ENCODE data around the gene PLEK2. TPM values are rescaled to one million over a fixed set of nuclear protein-coding genes. Genes with fewer than 3 reads are reported as not detected.
A peak's percentile ranks its signal among the peaks of the same experiment; 100 is the strongest.
"Not testable (repeated sequence)": the region's sequence is repeated elsewhere in the genome, so short reads cannot be mapped to it uniquely, and the experiment has no call there.

Gene PLEK2
- total RNA-seq, 6 donors from 2014 or later = 3.5 to 4.4 (median 3.8) TPM; not detected in 1

DNA sequence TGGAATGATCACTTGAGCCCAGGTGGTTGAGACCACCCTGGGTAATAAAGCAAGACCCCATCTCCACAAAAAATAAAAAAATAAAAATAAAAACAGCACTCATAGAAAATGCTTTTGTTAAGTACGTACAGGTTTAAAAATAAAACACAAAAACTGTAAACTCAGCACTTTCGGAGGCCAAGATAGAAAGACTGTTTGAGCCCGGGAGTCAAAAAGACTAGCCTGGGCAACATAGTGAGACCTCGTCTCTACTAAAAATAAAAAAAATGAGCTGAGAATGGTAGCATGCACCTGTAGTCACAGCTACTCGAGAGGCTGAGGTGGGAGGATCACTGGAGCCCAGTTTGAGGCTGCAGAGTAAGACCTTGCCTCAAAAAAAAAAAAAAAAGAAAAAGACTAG lies 59.9 kb downstream of the PLEK2 start:
- no peaks in the 10 kb centered on the region for H3K9me3 ChIP-seq
- 90 to 94% methylated on average over 5 of the region's 5 CpGs for WGBS, 2 donors
- ATAC-seq (ENCODE audit: low FRiP score in 2 of 2) (no peak), DNase-seq (no peak)
- peaks cover 31 to 61% (median 39%) of the 10 kb centered on the region in 4 donors for H3K36me3 ChIP-seq
- peaks cover 0 to 11% (median 4%) of the 10 kb centered on the region in 4 donors for H3K4me1 ChIP-seq
- H3K27ac ChIP-seq = no peak overlapping the region
- H3K4me3 ChIP-seq = no peak overlapping the region
- TF ChIP-seq POLR2AphosphoS5 (IDR thresholded peaks at IDR 0.05) = no peak
- no peak for TF ChIP-seq EP300 (IDR thresholded peaks at IDR 0.05)
- TF ChIP-seq, protein P1, sequence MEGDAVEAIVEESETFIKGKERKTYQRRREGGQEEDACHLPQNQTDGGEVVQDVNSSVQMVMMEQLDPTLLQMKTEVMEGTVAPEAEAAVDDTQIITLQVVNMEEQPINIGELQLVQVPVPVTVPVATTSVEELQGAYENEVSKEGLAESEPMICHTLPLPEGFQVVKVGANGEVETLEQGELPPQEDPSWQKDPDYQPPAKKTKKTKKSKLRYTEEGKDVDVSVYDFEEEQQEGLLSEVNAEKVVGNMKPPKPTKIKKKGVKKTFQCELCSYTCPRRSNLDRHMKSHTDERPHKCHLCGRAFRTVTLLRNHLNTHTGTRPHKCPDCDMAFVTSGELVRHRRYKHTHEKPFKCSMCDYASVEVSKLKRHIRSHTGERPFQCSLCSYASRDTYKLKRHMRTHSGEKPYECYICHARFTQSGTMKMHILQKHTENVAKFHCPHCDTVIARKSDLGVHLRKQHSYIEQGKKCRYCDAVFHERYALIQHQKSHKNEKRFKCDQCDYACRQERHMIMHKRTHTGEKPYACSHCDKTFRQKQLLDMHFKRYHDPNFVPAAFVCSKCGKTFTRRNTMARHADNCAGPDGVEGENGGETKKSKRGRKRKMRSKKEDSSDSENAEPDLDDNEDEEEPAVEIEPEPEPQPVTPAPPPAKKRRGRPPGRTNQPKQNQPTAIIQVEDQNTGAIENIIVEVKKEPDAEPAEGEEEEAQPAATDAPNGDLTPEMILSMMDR (IDR thresholded peaks at IDR 0.05) = no peak
- TF ChIP-seq POLR2A (IDR thresholded peaks at IDR 0.05) = no peak
- H3K27me3 ChIP-seq = no peaks in the 10 kb centered on the region

DNA sequence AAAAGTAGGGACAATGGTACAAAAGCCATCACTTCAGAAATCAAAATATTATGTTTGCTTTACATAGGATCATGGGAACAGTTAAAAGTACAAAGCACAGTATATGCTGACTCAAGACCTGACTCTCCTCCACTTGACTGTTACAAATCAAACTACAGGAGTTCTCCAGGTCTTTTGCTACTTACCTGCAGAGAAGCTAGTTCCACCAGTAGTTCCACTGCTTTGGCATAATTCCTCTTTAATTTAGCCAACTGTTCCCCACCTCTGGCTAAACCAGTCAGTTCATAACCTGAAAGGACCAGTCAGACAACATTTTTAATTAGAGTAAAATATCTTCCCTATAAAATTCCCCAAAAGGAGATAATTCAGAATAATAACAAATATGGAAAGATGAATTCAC lies 66.4 kb downstream of the PLEK2 start:
- Histone ChIP-seq H3K4me3 (no peak overlapping the region), H3K4me1 (no peaks in the 10 kb centered on the region), H3K36me3 (peaks cover 47 to 94% (median 71%) of the 10 kb centered on the region in 4 donors), H3K9me3 (no peaks in the 10 kb centered on the region), H3K27me3 (no peaks in the 10 kb centered on the region), H3K27ac (no peak overlapping the region)
- TF ChIP-seq POLR2AphosphoS5 (IDR thresholded peaks at IDR 0.05) (no peak), POLR2A (IDR thresholded peaks at IDR 0.05) (no peak), EP300 (IDR thresholded peaks at IDR 0.05) (no peak)
- TF ChIP-seq, protein P1 (IDR thresholded peaks at IDR 0.05) = no peak
- DNase-seq (no peak), ATAC-seq (ENCODE audit: low FRiP score in 2 of 2) (no peak)

DNA sequence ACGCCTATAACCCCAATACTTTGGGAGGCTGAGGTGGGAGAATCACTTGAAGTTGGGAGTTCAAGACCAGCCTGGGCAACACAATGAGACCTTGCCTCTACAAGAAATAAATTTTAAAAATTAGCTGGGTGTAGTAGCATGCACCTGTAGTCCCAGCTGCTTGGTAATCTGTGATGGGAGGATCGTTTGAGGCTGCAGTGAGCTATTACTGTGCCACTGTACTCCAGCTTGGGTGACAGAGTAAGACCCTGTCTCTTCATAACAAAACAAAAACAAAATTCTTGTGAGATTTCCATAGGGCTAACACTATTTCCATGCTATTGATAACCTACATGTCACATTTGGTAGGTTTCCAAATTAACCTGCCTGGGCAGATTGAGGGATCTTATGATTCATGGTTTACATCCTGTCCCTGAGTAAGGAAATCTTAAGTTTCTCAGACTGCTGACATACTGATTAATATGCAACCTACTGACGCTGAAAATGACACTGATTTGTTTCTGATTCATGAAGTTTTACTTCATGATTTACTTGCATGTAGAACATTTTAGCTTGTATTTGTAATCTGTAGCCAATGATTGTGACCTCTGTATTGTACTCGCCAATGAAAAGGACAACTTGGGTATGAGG lies 68.2 kb downstream of the PLEK2 start:
- no peaks in the 10 kb centered on the region for H3K27me3 ChIP-seq
- no peak for DNase-seq
- no peaks in the 10 kb centered on the region for H3K4me1 ChIP-seq
- no peak overlapping the region for H3K4me3 ChIP-seq
- peaks cover 40 to 94% (median 71%) of the 10 kb centered on the region in 4 donors for H3K36me3 ChIP-seq
- no peak overlapping the region for H3K27ac ChIP-seq
- TF ChIP-seq POLR2AphosphoS5 (IDR thresholded peaks at IDR 0.05) (no peak), POLR2A (IDR thresholded peaks at IDR 0.05) (no peak)
- ATAC-seq (ENCODE audit: low FRiP score in 2 of 2) = no peak
- 90 to 95% methylated on average over 4 of the region's 4 CpGs for WGBS, 2 donors
- no peaks in the 10 kb centered on the region for H3K9me3 ChIP-seq

DNA sequence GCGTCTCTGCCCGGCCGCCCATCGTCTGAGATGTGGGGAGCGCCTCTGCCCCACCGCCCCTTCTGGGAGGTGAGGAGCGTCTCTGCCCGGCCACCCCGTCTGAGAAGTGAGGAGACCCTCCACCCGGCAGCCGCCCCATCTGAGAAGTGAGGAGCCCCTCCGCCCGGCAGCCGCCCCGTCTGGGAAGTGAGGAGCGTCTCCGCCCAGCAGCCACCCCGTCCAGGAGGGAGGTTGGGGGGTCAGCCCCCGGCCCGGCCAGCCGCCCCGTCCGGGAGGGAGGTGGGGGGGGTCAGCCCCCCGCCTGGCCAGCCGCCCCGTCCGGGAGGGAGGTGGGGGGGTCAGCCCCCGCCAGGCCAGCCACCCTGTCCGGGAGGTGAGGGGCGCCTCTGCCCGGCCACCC lies 70.7 kb downstream of the PLEK2 start:
- not testable (repeated sequence) for H3K4me1 ChIP-seq; H3K27ac ChIP-seq; ATAC-seq (ENCODE audit: low FRiP score in 2 of 2); H3K27me3 ChIP-seq; H3K4me3 ChIP-seq; H3K9me3 ChIP-seq
- DNase-seq = peak in 1 of 2 donors; percentile 70
- 98 to 100% methylated on average over 1 to 9 of the region's 31 CpGs for WGBS, 2 donors
- H3K36me3 ChIP-seq = peaks cover 45 to 94% (median 70%) of the 10 kb centered on the region in 4 donors

Small RNA genes within 50 kb of the gene (small RNA-seq; reads per million reads assigned to genes)
- 0 reads per million in 4 donors for gene MIR5694
- gene RF00019 = 0 reads per million in 4 donors

Other genes starting within 250 kb of the PLEK2 start
- under 1 TPM in 2 of 6 donors, not detected in 4; 0.34 to 0.49 TPM for gene GARIN2, start 222.7 kb downstream of the PLEK2 start, total RNA-seq
- gene PALS1, start 170.7 kb downstream of the PLEK2 start, total RNA-seq = 10 to 100 TPM; 12.3 to 66.3 (median 35.1) TPM
- 100 to 1,000 TPM in 1 of 6 donors, 10 to 100 TPM in 5; 57.6 to 145 (median 79.7) TPM for gene ATP6V1D, start 52.4 kb downstream of the PLEK2 start, total RNA-seq
- 10 to 100 TPM; 10.3 to 88.2 (median 66.4) TPM for gene EIF2S1, start 51.8 kb downstream of the PLEK2 start, total RNA-seq
- gene TMEM229B, start 76.6 kb upstream of the PLEK2 start, total RNA-seq = 1 to 10 TPM; 2.1 to 8.5 (median 5.4) TPM
- 10 to 100 TPM in 2 of 6 donors, 1 to 10 TPM in 3, under 1 TPM in 1; 0.46 to 25.1 (median 4.4) TPM for gene PLEKHH1, start 121.1 kb upstream of the PLEK2 start, total RNA-seq
- gene PIGH, start 188.1 kb upstream of the PLEK2 start, total RNA-seq = 10 to 100 TPM; 11.5 to 27.5 (median 23.1) TPM
- gene ARG2, start 207.8 kb upstream of the PLEK2 start, total RNA-seq = 10 to 100 TPM in 1 of 6 donors, 1 to 10 TPM in 4, not detected in 1; 1.1 to 11.7 (median 8.6) TPM

Data from upper lobe of left lung (tissue), 6 donors.